ENCODE results near the gene SIRPA. TPM values are rescaled to one million over a fixed set of nuclear protein-coding genes. Genes with fewer than 3 reads are reported as not detected.

SIRPA gene
- total and polyA plus RNA-seq, 4 donors, result 16.6 to 123 (median 52.6) TPM

- no peaks in the 10 kb centered on the region for H3K36me3 ChIP-seq (ENCODE audit: control insufficient read depth in 4 of 4, insufficient read depth in 4 of 4, low read length in 4 of 4)
- no peak for DNase-seq
- TF ChIP-seq, protein P1, sequence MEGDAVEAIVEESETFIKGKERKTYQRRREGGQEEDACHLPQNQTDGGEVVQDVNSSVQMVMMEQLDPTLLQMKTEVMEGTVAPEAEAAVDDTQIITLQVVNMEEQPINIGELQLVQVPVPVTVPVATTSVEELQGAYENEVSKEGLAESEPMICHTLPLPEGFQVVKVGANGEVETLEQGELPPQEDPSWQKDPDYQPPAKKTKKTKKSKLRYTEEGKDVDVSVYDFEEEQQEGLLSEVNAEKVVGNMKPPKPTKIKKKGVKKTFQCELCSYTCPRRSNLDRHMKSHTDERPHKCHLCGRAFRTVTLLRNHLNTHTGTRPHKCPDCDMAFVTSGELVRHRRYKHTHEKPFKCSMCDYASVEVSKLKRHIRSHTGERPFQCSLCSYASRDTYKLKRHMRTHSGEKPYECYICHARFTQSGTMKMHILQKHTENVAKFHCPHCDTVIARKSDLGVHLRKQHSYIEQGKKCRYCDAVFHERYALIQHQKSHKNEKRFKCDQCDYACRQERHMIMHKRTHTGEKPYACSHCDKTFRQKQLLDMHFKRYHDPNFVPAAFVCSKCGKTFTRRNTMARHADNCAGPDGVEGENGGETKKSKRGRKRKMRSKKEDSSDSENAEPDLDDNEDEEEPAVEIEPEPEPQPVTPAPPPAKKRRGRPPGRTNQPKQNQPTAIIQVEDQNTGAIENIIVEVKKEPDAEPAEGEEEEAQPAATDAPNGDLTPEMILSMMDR (IDR thresholded peaks at IDR 0.05; ENCODE audit: control extremely low read depth, extremely low read depth), result no peak
- no peak for ATAC-seq (ENCODE audit: insufficient read depth, low FRiP score)
- no peak overlapping the region for H3K9ac ChIP-seq (ENCODE audit: insufficient read depth in 1 of 2, low read length in 2 of 2)
- peaks cover 0 to 17% (median 6%) of the 10 kb centered on the region in 3 donors for H3K27me3 ChIP-seq (ENCODE audit: control insufficient read depth in 3 of 3, insufficient read depth in 3 of 3, low read length in 2 of 3)
- no peaks in the 10 kb centered on the region for H3K9me3 ChIP-seq (ENCODE audit: control insufficient read depth in 4 of 4, insufficient read depth in 3 of 4, low read length in 3 of 4)
- no peak overlapping the region for H3K4me3 ChIP-seq
- H3K4me1 ChIP-seq (ENCODE audit: control insufficient read depth in 5 of 5, insufficient read depth in 5 of 5, low read length in 5 of 5), result peaks cover 0 to 3% (median 0%) of the 10 kb centered on the region in 5 donors
- 70 to 71% methylated on average over 11 of the region's 11 CpGs for WGBS, 2 donors
- no peak overlapping the region for H3K27ac ChIP-seq (ENCODE audit: low read depth in 1 of 2, low read length in 1 of 2)
Measured at GRCh38 chr20:1876975-1877608, 18.1 kb upstream of the SIRPA start.

DNA sequence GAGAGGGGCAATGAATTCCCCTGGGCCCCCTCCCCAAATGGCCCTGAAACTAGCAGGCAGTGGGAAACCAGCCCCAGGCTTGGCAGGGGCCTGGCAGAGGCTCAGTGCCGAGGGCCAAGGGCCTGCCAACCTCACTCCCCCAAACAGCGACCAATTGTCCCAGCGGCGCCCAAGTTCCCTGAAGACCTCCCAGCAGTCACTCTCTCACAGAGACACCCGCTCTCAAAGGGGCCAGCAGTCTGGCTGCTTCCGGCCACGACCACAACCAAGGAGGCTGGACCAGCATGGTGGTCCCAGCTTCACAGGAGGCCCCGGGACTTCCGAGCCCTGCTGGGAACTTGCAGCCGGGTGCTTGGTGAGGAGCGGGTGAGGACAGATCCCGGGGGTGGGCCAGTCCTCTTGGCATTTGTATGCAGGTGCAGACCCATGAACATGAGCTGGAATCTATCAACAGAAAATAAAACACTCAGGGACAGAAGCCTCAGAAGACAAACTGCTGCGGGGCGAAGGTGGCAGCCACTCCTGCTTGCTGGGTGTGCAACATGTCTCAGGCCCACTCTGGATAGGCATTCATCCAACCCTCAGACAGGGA is 17.5 kb upstream of the SIRPA start:
- Histone ChIP-seq H3K36me3 (ENCODE audit: control insufficient read depth in 4 of 4, insufficient read depth in 4 of 4, low read length in 4 of 4) (no peaks in the 10 kb centered on the region), H3K4me3 (no peak overlapping the region), H3K9ac (ENCODE audit: insufficient read depth in 1 of 2, low read length in 2 of 2) (no peak overlapping the region), H3K9me3 (ENCODE audit: control insufficient read depth in 4 of 4, insufficient read depth in 3 of 4, low read length in 3 of 4) (no peaks in the 10 kb centered on the region), H3K27me3 (ENCODE audit: control insufficient read depth in 3 of 3, insufficient read depth in 3 of 3, low read length in 2 of 3) (peaks cover 0 to 17% (median 8%) of the 10 kb centered on the region in 3 donors), H3K4me1 (ENCODE audit: control insufficient read depth in 5 of 5, insufficient read depth in 5 of 5, low read length in 5 of 5) (peaks cover 0 to 3% (median 0%) of the 10 kb centered on the region in 5 donors), H3K27ac (ENCODE audit: low read depth in 1 of 2, low read length in 1 of 2) (no peak overlapping the region)
- DNase-seq (no peak), ATAC-seq (ENCODE audit: insufficient read depth, low FRiP score) (no peak)
- TF ChIP-seq, protein P1 (IDR thresholded peaks at IDR 0.05; ENCODE audit: control extremely low read depth, extremely low read depth), result no peak
- 67 to 81% methylated on average over 14 of the region's 14 CpGs for WGBS, 2 donors

DNA sequence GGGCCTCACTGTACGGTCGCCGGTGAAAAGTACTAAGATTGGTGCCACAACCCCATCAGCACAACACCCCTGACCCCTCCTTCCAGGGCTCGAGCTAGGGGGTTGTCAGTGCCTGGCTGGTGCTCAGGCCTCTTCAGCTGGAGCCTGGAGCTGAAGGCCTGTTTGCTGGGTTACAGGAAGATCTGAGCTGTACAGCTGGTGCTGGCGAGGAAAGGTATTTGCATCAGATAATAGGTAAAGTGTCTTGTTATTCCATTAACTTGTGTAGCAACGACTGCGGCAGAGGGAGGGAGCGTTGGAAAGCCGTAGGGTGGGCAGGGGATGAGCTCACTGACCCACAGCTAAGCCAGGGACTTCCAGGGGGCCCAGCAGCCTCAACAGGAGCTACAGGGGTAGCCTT is 15.8 kb upstream of the SIRPA start:
- Histone ChIP-seq H3K4me1 (ENCODE audit: control insufficient read depth in 5 of 5, insufficient read depth in 5 of 5, low read length in 5 of 5) (peaks cover 0 to 3% (median 0%) of the 10 kb centered on the region in 5 donors), H3K4me3 (no peak overlapping the region), H3K27ac (ENCODE audit: low read depth in 1 of 2, low read length in 1 of 2) (no peak overlapping the region), H3K27me3 (ENCODE audit: control insufficient read depth in 3 of 3, insufficient read depth in 3 of 3, low read length in 2 of 3) (peaks cover 0 to 17% (median 12%) of the 10 kb centered on the region in 3 donors), H3K9ac (ENCODE audit: insufficient read depth in 1 of 2, low read length in 2 of 2) (peak overlapping the region in 1 of 2 donors; percentile 25), H3K9me3 (ENCODE audit: control insufficient read depth in 4 of 4, insufficient read depth in 3 of 4, low read length in 3 of 4) (no peaks in the 10 kb centered on the region), H3K36me3 (ENCODE audit: control insufficient read depth in 4 of 4, insufficient read depth in 4 of 4, low read length in 4 of 4) (no peaks in the 10 kb centered on the region)
- TF ChIP-seq, protein P1 (IDR thresholded peaks at IDR 0.05; ENCODE audit: control extremely low read depth, extremely low read depth), result no peak
- no peak for DNase-seq
- no peak for ATAC-seq (ENCODE audit: insufficient read depth, low FRiP score)
- 69 to 86% methylated on average over 9 of the region's 9 CpGs for WGBS, 2 donors

Data from lung (tissue), 12 donors.